ENCODE measurements around the gene ZNF765.

DNA sequence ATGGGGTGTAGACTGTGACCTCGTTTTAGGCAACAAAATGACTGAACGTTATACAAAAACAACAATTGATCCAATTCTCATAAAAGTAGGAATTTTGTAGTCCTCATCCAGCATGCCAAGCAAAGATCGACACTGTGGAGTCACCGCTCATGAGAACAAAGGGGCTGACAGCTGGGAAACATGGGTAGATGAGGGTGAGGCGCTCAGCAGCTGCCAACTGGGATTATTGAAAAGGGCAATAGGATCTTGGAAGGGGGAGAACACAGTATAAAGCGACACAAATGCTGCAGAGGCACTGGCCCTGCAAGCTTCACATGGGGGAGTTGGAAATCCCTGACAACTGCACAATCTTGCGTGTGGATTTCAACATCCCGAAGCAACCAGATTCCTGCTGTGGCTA, 5.4 kb upstream of the ZNF765 start:
- TF ChIP-seq CTCF (IDR thresholded peaks at IDR 0.05) (no peak), POLR2A (IDR thresholded peaks at IDR 0.05) (no peak)

All from body of pancreas (tissue), 4 donors.